Measurements from ENCODE around the gene SCAMP2. TPM values are rescaled to one million over a fixed set of nuclear protein-coding genes. Genes with fewer than 3 reads are reported as not detected.

Gene SCAMP2
- total RNA-seq, 1 donor from 2014 or later = 56.4 TPM

- Histone ChIP-seq H3K4me2 (ENCODE audit: low read length) (no peak overlapping the region), H2AFZ (ENCODE audit: low read depth, low read length) (no peak overlapping the region), H3K9ac (ENCODE audit: low read length) (no peak overlapping the region), H4K20me1 (ENCODE audit: insufficient read depth, low read length) (peaks cover 19% of the 10 kb centered on the region), H3K79me2 (ENCODE audit: insufficient read depth, low read length) (no peaks in the 10 kb centered on the region), H3K4me3 (ENCODE audit: insufficient read depth, low read depth, low read length) (no peak overlapping the region), H3K36me3 (ENCODE audit: insufficient read depth, low read length) (no peaks in the 10 kb centered on the region), H3K4me1 (ENCODE audit: insufficient read depth, low read length) (peaks cover 7% of the 10 kb centered on the region), H3K9me3 (ENCODE audit: insufficient read depth, low read depth, low read length) (no peaks in the 10 kb centered on the region), H3K27ac (ENCODE audit: low read depth, low read length) (no peak overlapping the region), H3K27me3 (ENCODE audit: insufficient read depth, low read length) (no peaks in the 10 kb centered on the region)
- H3K36me3 Mint-ChIP-seq (ENCODE audit: low read depth, unreplicated experiment) = peaks cover 13% of the 10 kb centered on the region
- no peak overlapping the region for H3K27ac Mint-ChIP-seq (ENCODE audit: unreplicated experiment)
- H3K9me3 Mint-ChIP-seq (ENCODE audit: unreplicated experiment) = peaks cover 2% of the 10 kb centered on the region
- peaks cover 1% of the 10 kb centered on the region for H3K27me3 Mint-ChIP-seq (ENCODE audit: low read depth, unreplicated experiment)
- H3K4me1 Mint-ChIP-seq (ENCODE audit: low read depth, unreplicated experiment) = peaks cover 2% of the 10 kb centered on the region
- no peak for FAIRE-seq
- DNase-seq (ENCODE audit: low read depth) = no peak
- H3K4me3 Mint-ChIP-seq (ENCODE audit: unreplicated experiment) = no peak overlapping the region
- no peak for TF ChIP-seq EZH2 (IDR thresholded peaks at IDR 0.05; ENCODE audit: insufficient read depth, low read length)
- no peak for TF ChIP-seq CTCF (IDR thresholded peaks at IDR 0.05; ENCODE audit: insufficient read depth, low read depth, low read length)
These were observed 35.0 kb downstream of the SCAMP2 start for GRCh38 chr15:74838137-74838516.

GRCh38 chr15:74837482-74838136, 35.6 kb downstream of the SCAMP2 start:
- H3K9me3 ChIP-seq (ENCODE audit: insufficient read depth, low read depth, low read length) = no peaks in the 10 kb centered on the region
- no peak overlapping the region for H3K27ac ChIP-seq (ENCODE audit: low read depth, low read length)
- no peak for FAIRE-seq
- H3K4me3 Mint-ChIP-seq (ENCODE audit: unreplicated experiment) = no peak overlapping the region
- DNase-seq (ENCODE audit: low read depth) = no peak
- no peak overlapping the region for H3K4me2 ChIP-seq (ENCODE audit: low read length)
- no peak overlapping the region for H3K9ac ChIP-seq (ENCODE audit: low read length)
- no peaks in the 10 kb centered on the region for H3K79me2 ChIP-seq (ENCODE audit: insufficient read depth, low read length)
- H3K27me3 ChIP-seq (ENCODE audit: insufficient read depth, low read length) = no peaks in the 10 kb centered on the region
- H3K27ac Mint-ChIP-seq (ENCODE audit: unreplicated experiment) = no peak overlapping the region
- peaks cover 15% of the 10 kb centered on the region for H3K36me3 Mint-ChIP-seq (ENCODE audit: low read depth, unreplicated experiment)
- H3K4me1 Mint-ChIP-seq (ENCODE audit: low read depth, unreplicated experiment) = peaks cover 2% of the 10 kb centered on the region
- H3K4me1 ChIP-seq (ENCODE audit: insufficient read depth, low read length) = peaks cover 7% of the 10 kb centered on the region
- TF ChIP-seq EZH2 (IDR thresholded peaks at IDR 0.05; ENCODE audit: insufficient read depth, low read length) (no peak), CTCF (IDR thresholded peaks at IDR 0.05; ENCODE audit: insufficient read depth, low read depth, low read length) (no peak)
- H3K36me3 ChIP-seq (ENCODE audit: insufficient read depth, low read length) = no peaks in the 10 kb centered on the region
- H3K4me3 ChIP-seq (ENCODE audit: insufficient read depth, low read depth, low read length) = no peak overlapping the region
- peaks cover 2% of the 10 kb centered on the region for H3K9me3 Mint-ChIP-seq (ENCODE audit: unreplicated experiment)
- peaks cover 19% of the 10 kb centered on the region for H4K20me1 ChIP-seq (ENCODE audit: insufficient read depth, low read length)
- peaks cover 6% of the 10 kb centered on the region for H3K27me3 Mint-ChIP-seq (ENCODE audit: low read depth, unreplicated experiment)
- no peak overlapping the region for H2AFZ ChIP-seq (ENCODE audit: low read depth, low read length)

GRCh38 chr15:74836846-74837245, 36.3 kb downstream of the SCAMP2 start:
- Mint-ChIP-seq H3K4me3 (ENCODE audit: unreplicated experiment) (no peak overlapping the region), H3K36me3 (ENCODE audit: low read depth, unreplicated experiment) (peaks cover 15% of the 10 kb centered on the region), H3K4me1 (ENCODE audit: low read depth, unreplicated experiment) (peaks cover 2% of the 10 kb centered on the region), H3K9me3 (ENCODE audit: unreplicated experiment) (peaks cover 2% of the 10 kb centered on the region), H3K27me3 (ENCODE audit: low read depth, unreplicated experiment) (peaks cover 7% of the 10 kb centered on the region), H3K27ac (ENCODE audit: unreplicated experiment) (no peak overlapping the region)
- Histone ChIP-seq H2AFZ (ENCODE audit: low read depth, low read length) (no peak overlapping the region), H3K36me3 (ENCODE audit: insufficient read depth, low read length) (no peaks in the 10 kb centered on the region), H3K79me2 (ENCODE audit: insufficient read depth, low read length) (no peaks in the 10 kb centered on the region), H3K4me1 (ENCODE audit: insufficient read depth, low read length) (no peaks in the 10 kb centered on the region), H3K9me3 (ENCODE audit: insufficient read depth, low read depth, low read length) (no peaks in the 10 kb centered on the region), H3K4me3 (ENCODE audit: insufficient read depth, low read depth, low read length) (no peak overlapping the region), H3K27me3 (ENCODE audit: insufficient read depth, low read length) (no peaks in the 10 kb centered on the region), H3K27ac (ENCODE audit: low read depth, low read length) (no peak overlapping the region), H3K4me2 (ENCODE audit: low read length) (no peak overlapping the region), H3K9ac (ENCODE audit: low read length) (no peak overlapping the region), H4K20me1 (ENCODE audit: insufficient read depth, low read length) (peaks cover 18% of the 10 kb centered on the region)
- DNase-seq (ENCODE audit: low read depth) = no peak
- no peak for FAIRE-seq
- no peak for TF ChIP-seq EZH2 (IDR thresholded peaks at IDR 0.05; ENCODE audit: insufficient read depth, low read length)
- TF ChIP-seq CTCF (IDR thresholded peaks at IDR 0.05; ENCODE audit: insufficient read depth, low read depth, low read length) = no peak

All from astrocyte (in vitro differentiated cells and primary cell).